ENCODE data around the gene CTPS2. TPM values are rescaled to one million over a fixed set of nuclear protein-coding genes. Genes with fewer than 3 reads are reported as not detected.

Gene CTPS2
- total RNA-seq, 4 donors from 2014 or later: 8.7 to 24.9 (median 12.0) TPM

DNA sequence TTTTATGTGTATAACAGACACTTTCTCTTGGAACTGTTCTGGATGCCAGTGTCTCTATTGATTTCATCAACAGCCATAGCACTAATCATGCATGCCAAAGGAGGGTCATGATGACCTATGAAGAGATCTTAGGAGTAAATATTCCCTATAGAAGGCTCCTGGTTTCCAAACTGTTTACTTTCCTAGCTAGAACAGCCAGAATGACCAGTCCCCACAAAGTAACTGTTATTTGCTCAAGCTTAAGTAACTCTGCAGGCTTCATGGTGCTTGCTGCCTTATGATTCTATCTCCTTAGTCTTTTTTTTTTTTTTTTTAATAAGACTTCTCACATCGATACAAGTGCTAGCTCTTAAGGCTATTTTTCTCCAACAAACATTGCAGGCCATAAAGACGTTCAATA is 50.1 kb downstream of the CTPS2 start:
- Histone ChIP-seq H3K4me1 (no peaks in the 10 kb centered on the region), H3K27me3 (no peaks in the 10 kb centered on the region), H3K36me3 (peaks cover 3% of the 10 kb centered on the region), H3K4me3 (no peak overlapping the region), H3K9me3 (no peaks in the 10 kb centered on the region), H3K27ac (no peak overlapping the region)
- WGBS: 69% methylated on average over 2 of the region's 2 CpGs
- TF ChIP-seq, protein P1, sequence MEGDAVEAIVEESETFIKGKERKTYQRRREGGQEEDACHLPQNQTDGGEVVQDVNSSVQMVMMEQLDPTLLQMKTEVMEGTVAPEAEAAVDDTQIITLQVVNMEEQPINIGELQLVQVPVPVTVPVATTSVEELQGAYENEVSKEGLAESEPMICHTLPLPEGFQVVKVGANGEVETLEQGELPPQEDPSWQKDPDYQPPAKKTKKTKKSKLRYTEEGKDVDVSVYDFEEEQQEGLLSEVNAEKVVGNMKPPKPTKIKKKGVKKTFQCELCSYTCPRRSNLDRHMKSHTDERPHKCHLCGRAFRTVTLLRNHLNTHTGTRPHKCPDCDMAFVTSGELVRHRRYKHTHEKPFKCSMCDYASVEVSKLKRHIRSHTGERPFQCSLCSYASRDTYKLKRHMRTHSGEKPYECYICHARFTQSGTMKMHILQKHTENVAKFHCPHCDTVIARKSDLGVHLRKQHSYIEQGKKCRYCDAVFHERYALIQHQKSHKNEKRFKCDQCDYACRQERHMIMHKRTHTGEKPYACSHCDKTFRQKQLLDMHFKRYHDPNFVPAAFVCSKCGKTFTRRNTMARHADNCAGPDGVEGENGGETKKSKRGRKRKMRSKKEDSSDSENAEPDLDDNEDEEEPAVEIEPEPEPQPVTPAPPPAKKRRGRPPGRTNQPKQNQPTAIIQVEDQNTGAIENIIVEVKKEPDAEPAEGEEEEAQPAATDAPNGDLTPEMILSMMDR (IDR thresholded peaks at IDR 0.05): no peak
- TF ChIP-seq EP300 (IDR thresholded peaks at IDR 0.05) (no peak), POLR2A (IDR thresholded peaks at IDR 0.05) (no peak), POLR2AphosphoS5 (IDR thresholded peaks at IDR 0.05) (no peak)
- no peak for DNase-seq (ENCODE audit: low spot score in 2 of 2)

DNA sequence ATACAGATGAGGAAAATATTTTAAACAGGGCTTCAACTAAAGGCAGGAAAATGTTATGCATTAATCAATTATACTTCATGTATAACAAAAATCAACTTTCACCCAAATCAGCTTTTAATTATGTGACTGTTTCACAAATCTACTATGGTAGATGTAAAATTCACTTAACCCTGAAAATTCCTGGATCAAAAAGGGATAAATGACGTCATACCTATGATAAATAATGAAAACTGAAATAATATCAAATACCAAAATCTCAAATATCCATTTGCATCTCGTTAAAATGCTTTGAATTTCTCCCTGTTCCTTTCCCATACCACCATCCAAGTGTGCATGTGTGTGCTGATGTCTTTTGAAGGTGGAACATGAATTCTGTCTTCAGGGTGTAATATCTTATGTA is 51.0 kb downstream of the CTPS2 start:
- Histone ChIP-seq H3K27ac (no peak overlapping the region), H3K9me3 (no peaks in the 10 kb centered on the region), H3K36me3 (peaks cover 1% of the 10 kb centered on the region), H3K4me1 (no peaks in the 10 kb centered on the region), H3K27me3 (no peaks in the 10 kb centered on the region), H3K4me3 (no peak overlapping the region)
- WGBS: 78% methylated on average over 2 of the region's 2 CpGs
- TF ChIP-seq, protein P1 (IDR thresholded peaks at IDR 0.05): no peak
- TF ChIP-seq EP300 (IDR thresholded peaks at IDR 0.05) (no peak), POLR2A (IDR thresholded peaks at IDR 0.05) (no peak), POLR2AphosphoS5 (IDR thresholded peaks at IDR 0.05) (no peak)
- DNase-seq (ENCODE audit: low spot score in 2 of 2): no peak

DNA sequence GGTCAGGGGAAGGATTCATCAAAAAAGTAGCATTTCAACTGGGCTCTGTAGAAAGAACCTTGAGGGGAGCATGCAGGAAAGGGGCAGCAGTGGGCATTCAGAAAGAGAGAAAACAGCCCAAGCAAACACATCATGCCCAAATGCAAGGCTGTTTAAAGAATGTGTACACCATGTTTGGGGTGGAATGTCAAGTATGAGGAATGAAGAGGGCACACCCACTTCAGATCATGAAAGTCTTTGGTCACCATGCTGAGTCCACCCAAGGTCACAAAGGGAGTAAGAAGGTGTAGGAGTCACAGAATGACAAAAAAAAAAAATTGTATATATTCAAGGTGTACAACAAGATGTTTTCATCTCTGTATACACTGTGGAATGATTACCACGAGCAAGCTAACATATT is 53.1 kb downstream of the CTPS2 start:
- no peak for TF ChIP-seq EP300 (IDR thresholded peaks at IDR 0.05)
- no peak for TF ChIP-seq POLR2AphosphoS5 (IDR thresholded peaks at IDR 0.05)
- TF ChIP-seq, protein P1 (IDR thresholded peaks at IDR 0.05): no peak
- no peak for TF ChIP-seq POLR2A (IDR thresholded peaks at IDR 0.05)
- no peak for DNase-seq (ENCODE audit: low spot score in 2 of 2)
- Histone ChIP-seq H3K36me3 (no peaks in the 10 kb centered on the region), H3K27me3 (no peaks in the 10 kb centered on the region), H3K9me3 (no peaks in the 10 kb centered on the region), H3K27ac (no peak overlapping the region), H3K4me1 (no peaks in the 10 kb centered on the region), H3K4me3 (no peak overlapping the region)
- 81% methylated on average over 1 of the region's 1 CpG for WGBS

DNA sequence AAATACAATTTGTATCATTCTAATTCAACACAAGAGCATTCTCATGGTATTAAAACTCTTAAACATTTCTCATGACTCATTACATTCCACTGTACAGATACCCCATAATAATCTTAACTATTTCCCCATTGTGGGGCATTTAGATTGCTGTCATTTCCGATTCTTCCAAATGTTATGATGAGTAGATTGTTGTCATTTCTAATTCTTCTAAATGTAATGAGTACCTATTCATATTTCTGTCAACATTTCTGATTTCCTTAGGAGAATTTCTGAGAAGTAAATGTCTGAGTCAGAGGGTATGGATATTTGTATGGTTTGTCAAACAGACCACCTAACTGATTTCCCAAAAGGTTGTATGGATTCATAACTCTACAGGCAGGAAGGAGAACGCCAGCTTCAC is 54.2 kb downstream of the CTPS2 start:
- H3K27ac ChIP-seq: no peak overlapping the region
- no peaks in the 10 kb centered on the region for H3K36me3 ChIP-seq
- no peaks in the 10 kb centered on the region for H3K27me3 ChIP-seq
- no peak for TF ChIP-seq POLR2A (IDR thresholded peaks at IDR 0.05)
- TF ChIP-seq EP300 (IDR thresholded peaks at IDR 0.05): no peak
- TF ChIP-seq POLR2AphosphoS5 (IDR thresholded peaks at IDR 0.05): no peak
- TF ChIP-seq, protein P1 (IDR thresholded peaks at IDR 0.05): no peak
- H3K4me3 ChIP-seq: no peak overlapping the region
- WGBS: 86% methylated on average over 2 of the region's 2 CpGs
- H3K4me1 ChIP-seq: no peaks in the 10 kb centered on the region
- no peaks in the 10 kb centered on the region for H3K9me3 ChIP-seq
- no peak for DNase-seq (ENCODE audit: low spot score in 2 of 2)

DNA sequence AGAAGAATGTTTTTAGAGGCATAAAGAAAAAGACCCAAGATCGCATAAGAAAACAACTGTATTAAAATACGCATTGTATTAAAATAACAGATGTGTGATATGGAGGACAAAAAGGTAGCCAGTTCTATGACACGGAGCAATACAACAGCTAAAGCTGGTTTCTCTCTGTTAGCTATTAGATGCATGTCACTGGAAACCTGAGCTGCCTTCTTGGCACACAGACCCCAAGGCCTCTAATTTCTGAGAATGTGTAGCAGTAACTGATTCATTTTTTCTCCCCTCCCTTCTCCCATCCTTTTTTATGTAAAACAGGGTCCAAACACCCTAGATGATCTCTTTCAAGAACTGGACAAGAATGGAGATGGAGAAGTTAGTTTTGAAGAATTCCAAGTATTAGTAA is 58.4 kb downstream of the CTPS2 start:
- Histone ChIP-seq H3K27ac (no peak overlapping the region), H3K4me3 (no peak overlapping the region), H3K36me3 (no peaks in the 10 kb centered on the region), H3K4me1 (no peaks in the 10 kb centered on the region), H3K9me3 (no peaks in the 10 kb centered on the region), H3K27me3 (no peaks in the 10 kb centered on the region)
- TF ChIP-seq, protein P1 (IDR thresholded peaks at IDR 0.05): no peak
- TF ChIP-seq POLR2AphosphoS5 (IDR thresholded peaks at IDR 0.05): no peak
- TF ChIP-seq EP300 (IDR thresholded peaks at IDR 0.05): no peak
- TF ChIP-seq POLR2A (IDR thresholded peaks at IDR 0.05): no peak
- 91% methylated on average over 3 of the region's 3 CpGs for WGBS
- DNase-seq (ENCODE audit: low spot score in 2 of 2): no peak
